GM12878 (cell line): Measurements from ENCODE around the gene ATG5. TPM values are rescaled to one million over a fixed set of nuclear protein-coding genes. Genes with fewer than 3 reads are reported as not detected.

Source experiments
- BCL3 ChIP-seq: IDR thresholded peaks from 2 replicates; pipeline ENCODE4 v1.6.1; 2011; ENCODE audit warnings: borderline replicate concordance, low read depth, mild to moderate bottlenecking, moderate library complexity, low read length; ENCODE audit not compliant: insufficient read depth, poor library complexity, severe bottlenecking
- BCLAF1 ChIP-seq: fragments of 450-650 bp; IDR thresholded peaks from 2 replicates; pipeline ENCODE4 v1.6.1; 2017; ENCODE audit warnings: antibody characterized with exemption, mild to moderate bottlenecking, moderate library complexity
- BMI1 ChIP-seq: fragments of 450-650 bp; IDR thresholded peaks from 2 replicates; pipeline ENCODE4 v1.6.1; 2016; ENCODE audit warnings: mild to moderate bottlenecking, moderate library complexity, borderline replicate concordance
- CTCF ChIP-seq, 3 experiments: IDR thresholded peaks in 2 of 3; conservative IDR thresholded peaks in 1 of 3; 2 replicates each; pipeline ENCODE4 v1.5.1; 2011; ENCODE audit warnings: low read depth in 3 of 3, low read length in 3 of 3, mild to moderate bottlenecking in 3 of 3, control low read depth in 2 of 3, moderate library complexity in 2 of 3, inconsistent platforms in 1 of 3, mixed read lengths in 1 of 3; ENCODE audit not compliant: control insufficient read depth in 2 of 3, insufficient read depth in 1 of 3; ENCODE audit errors: extremely low read depth in 1 of 3
- E2F8 ChIP-seq: fragments of 450-650 bp; IDR thresholded peaks from 2 replicates; pipeline ENCODE4 v1.6.1; 2018; ENCODE audit warnings: mild to moderate bottlenecking, low read depth, moderate library complexity; ENCODE audit not compliant: partially characterized antibody
- ESRRA ChIP-seq: IDR thresholded peaks from 2 replicates; pipeline ENCODE4 v1.6.1; 2012; ENCODE audit warnings: mild to moderate bottlenecking, low read length, improper control_type of control experiment
- FOS ChIP-seq: IDR thresholded peaks from 3 replicates; pipeline ENCODE4 v1.6.1; 2011; ENCODE audit warnings: borderline replicate concordance; ENCODE audit not compliant: insufficient read length; ENCODE audit errors: extremely low read depth
- HDGF ChIP-seq: fragments of 450-650 bp; IDR thresholded peaks from 2 replicates; pipeline ENCODE4 v1.6.1; 2016; ENCODE audit warnings: antibody characterized with exemption
- IRF4 ChIP-seq: IDR thresholded peaks from 2 replicates; pipeline ENCODE4 v1.6.1; 2011; ENCODE audit warnings: low read depth, low read length
- KDM1A ChIP-seq: fragments of 200-600 bp; sonication (generic); IDR thresholded peaks from 2 replicates; pipeline ENCODE4 v1.6.1; 2016; ENCODE audit warnings: borderline replicate concordance
- MYC ChIP-seq: IDR thresholded peaks from 2 replicates; pipeline ENCODE4 v1.6.1; 2011; ENCODE audit warnings: mild to moderate bottlenecking, low read length, moderate library complexity, inconsistent platforms; ENCODE audit not compliant: insufficient read depth, insufficient replicate concordance, insufficient read length, severe bottlenecking
- NR2F1 ChIP-seq: fragments of 450-650 bp; conservative IDR thresholded peaks from 2 replicates; pipeline ENCODE4 v1.6.1; 2017; ENCODE audit warnings: mild to moderate bottlenecking
- PML ChIP-seq: IDR thresholded peaks from 2 replicates; pipeline ENCODE4 v1.6.1; 2012; ENCODE audit warnings: low read length, inconsistent platforms
- POLR2AphosphoS5 ChIP-seq: IDR thresholded peaks from 2 replicates; pipeline ENCODE4 v1.6.1; 2011; ENCODE audit warnings: mild to moderate bottlenecking, low read length, inconsistent platforms
- RAD21 ChIP-seq: IDR thresholded peaks from 2 replicates; pipeline ENCODE4 v1.6.1; 2011; ENCODE audit warnings: mild to moderate bottlenecking, low read depth, low read length, moderate library complexity; ENCODE audit not compliant: insufficient read depth
- SPI1 ChIP-seq: IDR thresholded peaks from 2 replicates; pipeline ENCODE4 v1.6.1; 2011; ENCODE audit warnings: low read depth, mild to moderate bottlenecking, low read length, moderate library complexity, borderline replicate concordance; ENCODE audit not compliant: insufficient read depth
- SREBF1 ChIP-seq: IDR thresholded peaks from 2 replicates; pipeline ENCODE4 v1.6.1; 2012; ENCODE audit warnings: mild to moderate bottlenecking, low read length
- STAT3 ChIP-seq: IDR thresholded peaks from 2 replicates; pipeline ENCODE4 v1.6.1; 2011; ENCODE audit warnings: low read depth, low read length, improper control_type of control experiment
- SUZ12 ChIP-seq: fragments of 200-600 bp; sonication (generic); IDR thresholded peaks from one replicate; pipeline ENCODE4 v1.6.1; 2018; ENCODE audit warnings: antibody characterized with exemption, mild to moderate bottlenecking; ENCODE audit not compliant: unreplicated experiment
- TARDBP ChIP-seq: IDR thresholded peaks from 2 replicates; pipeline ENCODE4 v1.6.1; 2016; ENCODE audit warnings: borderline replicate concordance
- ZNF207 ChIP-seq: fragments of 450-650 bp; IDR thresholded peaks from 2 replicates; pipeline ENCODE4 v1.6.1; 2014; ENCODE audit warnings: antibody characterized with exemption, mild to moderate bottlenecking, borderline replicate concordance
- polyA plus RNA-seq, 11 experiments: library from polyadenylated mRNA; depleted of rRNA in 4 of 11; unstranded in 6 of 11; stranded (reverse) in 5 of 11; fragments of >200 nt; fragmentation: Nextera tagmentation in 4 of 11; fragmentation: Illumina TruSeq in 1 of 11; extraction: Ambion mirVana in 4 of 11; extraction: Trizol in 1 of 11; gene quantifications; 1 replicate in 1 of 11; 2 replicates in 10 of 11; pipeline versions ENCODE4 v1.2.1 to v1.2.3, GENCODE V29; 2011 to 2016; ENCODE audit warnings: inconsistent platforms in 2 of 11, missing spikeins in 2 of 11, low read depth in 1 of 11
- total RNA-seq, 4 experiments: library from RNA; depleted of rRNA in 3 of 4; stranded (reverse); fragments of >200 nt in 3 of 4; fragmentation: Illumina TruSeq in 1 of 4; extraction: Trizol in 1 of 4; gene quantifications; 2 replicates each; pipeline versions ENCODE4 v1.2.1 to v1.2.3, GENCODE V29; 2013 to 2021

Gene ATG5
- total and polyA plus RNA-seq, 10 of the 15 experiments (the other 5 are each of a cell fraction or from before 2014, with no cell fraction given) = 12.9 to 51.8 (median 23.9) TPM

GRCh38 chr6:106141441-106142237 is 183.9 kb downstream of the ATG5 start (continued):
- TF ChIP-seq CTCF (IDR thresholded peaks at IDR 0.05 in 2 of 3, conservative IDR thresholded peaks at IDR 0.05 in 1 of 3; ENCODE audit: control insufficient read depth in 2 of 3, extremely low read depth in 1 of 3, insufficient read depth in 1 of 3, low read depth in 3 of 3, low read length in 3 of 3) (no peak), STAT3 (no peak), E2F8 (no peak), POLR2AphosphoS5 (0 out of 2 replicates have a peak, but pooled peaks have one; percentile 25), FOS (no peak), PML (no peak), MYC (no peak), RAD21 (peak; percentile 46), KDM1A (no peak), TARDBP (no peak), BCL3 (no peak), SPI1 (peak; percentile 25; the same call in 1 of the 2 replicates), NR2F1 (peak; percentile 95), BMI1 (no peak), SREBF1 (no peak), HDGF (no peak), BCLAF1 (no peak), IRF4 (no peak), ZNF207 (no peak), SUZ12 (no peak), ESRRA (no peak)
